K562 (cell line): ENCODE data around the gene CRTC3. TPM values are rescaled to one million over a fixed set of nuclear protein-coding genes. Genes with fewer than 3 reads are reported as not detected.
A peak's percentile ranks its signal among the peaks of the same experiment; 100 is the strongest.

Experiments
- ATAC-seq: fragments of 200-7000 bp; cut with Tn5 transposase; 3 replicates; pipeline ENCODE4 v1.9.1; 2020; ENCODE audit warnings: moderate library complexity
- Bru-seq: library from RNA; stranded (reverse); fragments of 400-500 nt; gene quantifications from one replicate; lab custom pipeline; 2021; lab: Mats Ljungman, UMichigan
- BruChase-seq, 2 experiments: library from RNA; stranded (reverse); fragments of 400-500 nt; gene quantifications; one replicate each; lab custom pipeline; 2021; lab: Mats Ljungman, UMichigan
- BruUV-seq: library from RNA; stranded (reverse); fragments of 400-500 nt; replicated peaks from 2 replicates; lab custom pipeline; 2021; lab: Mats Ljungman, UMichigan
- CTCF ChIA-PET: fragments of 300-600 bp; formaldehyde crosslinking; extraction: SDS; loops from one replicate; lab custom pipeline; 2021; ENCODE audit warnings: low intra/inter-chr PET ratio; lab: Yijun Ruan, JAX
- POLR2A ChIA-PET: fragments of 300-600, 350-650 bp; sonication (Branson Sonifier 250); formaldehyde crosslinking; extraction: SDS; loops from one replicate; lab custom pipeline; 2021; ENCODE audit warnings: antibody characterized with exemption, inconsistent platforms; lab: Yijun Ruan, JAX
- DNase-seq, 4 experiments: peaks; one replicate each; pipeline versions ENCODE4 v3.0.0 to v3.0.0-alpha.2; 2011 to 2018; ENCODE audit warnings: low spot score in 3 of 4, mixed read lengths in 3 of 4; ENCODE audit errors: extremely low read depth in 1 of 4
- FAIRE-seq: peaks from 2 replicates; lab custom pipeline; 2011; peaks lifted over from hg19 to GRCh38; lab: Jason Lieb, UNC
- H2AFZ ChIP-seq: 2 replicates; pipeline ENCODE4 v1.6.0; 2011; ENCODE audit warnings: low read depth, low read length, control low read depth, inconsistent platforms
- H3K27ac ChIP-seq: fragments of 200-600 bp; 3 replicates; pipeline ENCODE4 v1.8.0; 2011; ENCODE audit warnings: low read depth, mild to moderate bottlenecking, control low read depth, inconsistent platforms, low read length, moderate library complexity, mixed read lengths; ENCODE audit errors: extremely low read depth
- H3K27me3 ChIP-seq, 2 experiments: fragments of 300-600 bp in 1 of 2; 2 replicates in 1 of 2; 3 replicates in 1 of 2; pipeline versions ENCODE4 v1.6.0 to v1.8.0; 2011; ENCODE audit warnings: inconsistent platforms in 2 of 2, low read length in 2 of 2, mild to moderate bottlenecking in 1 of 2, mixed read lengths in 1 of 2, moderate library complexity in 1 of 2; ENCODE audit not compliant: control insufficient read depth in 2 of 2, insufficient read depth in 2 of 2
- H3K36me3 ChIP-seq: fragments of 300-600 bp; 3 replicates; pipeline ENCODE4 v1.8.0; 2011; ENCODE audit warnings: mild to moderate bottlenecking, low read length, inconsistent platforms; ENCODE audit not compliant: control insufficient read depth, insufficient read depth
- H3K4me1 ChIP-seq, 2 experiments: fragments of 200-600 bp in 1 of 2; replicated peaks in 1 of 2; 2 replicates in 1 of 2; 3 replicates in 1 of 2; pipeline versions ENCODE4 v1.5.1 to v1.8.0; 2011; ENCODE audit warnings: inconsistent platforms in 2 of 2, low read length in 2 of 2, mild to moderate bottlenecking in 1 of 2, mixed read lengths in 1 of 2, moderate library complexity in 1 of 2; ENCODE audit not compliant: control insufficient read depth in 2 of 2, insufficient read depth in 2 of 2
- H3K4me2 ChIP-seq: 2 replicates; pipeline ENCODE4 v1.6.1; 2011; ENCODE audit warnings: low read length, control low read depth, inconsistent platforms, mixed read lengths; ENCODE audit not compliant: insufficient read depth
- H3K4me3 ChIP-seq: fragments of 200-600 bp; sonication (generic), shearing (Covaris generic); 2 replicates; pipeline ENCODE4 v1.5.1; 2016; ENCODE audit warnings: control low read depth, inconsistent platforms
- H3K79me2 ChIP-seq: fragments of 200-600 bp; 3 replicates; pipeline ENCODE4 v1.8.0; 2011; ENCODE audit warnings: low read length, inconsistent platforms; ENCODE audit not compliant: control insufficient read depth, insufficient read depth
- H3K9ac ChIP-seq, 2 experiments: 2 replicates each; pipeline versions ENCODE4 v1.6.0 to v1.6.1; 2011; ENCODE audit warnings: low read depth in 2 of 2, low read length in 2 of 2, control low read depth in 1 of 2, inconsistent platforms in 1 of 2, mild to moderate bottlenecking in 1 of 2, mixed read lengths in 1 of 2; ENCODE audit not compliant: insufficient read depth in 1 of 2
- H3K9me1 ChIP-seq: one replicate; pipeline ENCODE4 v1.6.0; 2011; ENCODE audit warnings: inconsistent platforms, mild to moderate bottlenecking, low read length, moderate library complexity; ENCODE audit not compliant: control insufficient read depth, insufficient read depth
- H3K9me3 ChIP-seq: replicated peaks from 2 replicates; pipeline ENCODE4 v1.5.1; 2011; ENCODE audit warnings: low read depth, low read length, inconsistent platforms; ENCODE audit not compliant: control insufficient read depth, insufficient read depth
- H4K20me1 ChIP-seq: replicated peaks from 2 replicates; pipeline ENCODE4 v1.6.1; 2011; ENCODE audit warnings: low read length, inconsistent platforms, mixed read lengths; ENCODE audit not compliant: control insufficient read depth, insufficient read depth
- E2F3 ChIP-seq: fragments of 250-450 bp; sonication (Bioruptor Pico); IDR thresholded peaks from 2 replicates; pipeline ENCODE4 v1.4.0; 2020; ENCODE audit warnings: mild to moderate bottlenecking
- REST ChIP-seq, 2 experiments: fragments of 450-650 bp; formaldehyde crosslinking in 1 of 2; IDR thresholded peaks; 2 replicates each; pipeline versions ENCODE4 v1.4.0 to v1.6.1; 2014 to 2020; ENCODE audit warnings: mild to moderate bottlenecking in 2 of 2, borderline replicate concordance in 1 of 2, low read depth in 1 of 2
- ZNF512 ChIP-seq: IDR thresholded peaks from 2 replicates; pipeline ENCODE4 v1.6.1; 2016; ENCODE audit warnings: missing genetic modification characterization, missing compliant biosample characterization
- WGBS: fragments of 100-300 bp; shearing (Covaris generic); methylation state at CpG from one replicate; pipeline ENCODE4 v1.1.6; 2016; ENCODE audit warnings: low coverage, mixed read lengths; ENCODE audit not compliant: insufficient coverage; ENCODE audit errors: missing lambda C conversion rate; 5-methylcytosine and 5-hydroxymethylcytosine counted together
- in situ Hi-C: fragments of 300-500 bp; cut with MboI; formaldehyde crosslinking; loops from 4 replicates; pipeline ENCODE4 v1.15.0; 2018; ENCODE audit warnings: inconsistent platforms, mixed read lengths
- intact Hi-C: fragments of 100-400 bp; cut with micrococcal nuclease; formaldehyde crosslinking; loops from 2 replicates; pipeline ENCODE4 v1.14.2; 2022
- long read RNA-seq, 3 experiments: library from polyadenylated mRNA in 2 of 3; library from RNA in 1 of 3; unstranded in 2 of 3; stranded (forward) in 1 of 3; transcript quantifications; one replicate each; pipeline ENCODE4 v2.0.0, GENCODE V29; 2019 to 2022
- polyA minus RNA-seq, 3 experiments: library from RNA; depleted of rRNA, polyadenylated mRNA; stranded (reverse); fragments of >200 nt; gene quantifications; 2 replicates each; pipeline ENCODE4 v1.2.3, GENCODE V29; 2011
- polyA plus RNA-seq, 8 experiments: library from polyadenylated mRNA; depleted of rRNA in 4 of 8; stranded (reverse) in 5 of 8; unstranded in 3 of 8; fragments of >200 nt; fragmentation: Nextera tagmentation in 2 of 8; fragmentation: Illumina TruSeq in 1 of 8; extraction: Ambion mirVana in 2 of 8; extraction: Trizol in 1 of 8; gene quantifications; 2 replicates each; pipeline versions ENCODE4 v1.2.1 to v1.2.3, GENCODE V29; 2011 to 2014; ENCODE audit warnings: inconsistent platforms in 1 of 8, missing spikeins in 1 of 8
- total RNA-seq, 7 experiments: library from RNA; depleted of rRNA in 6 of 7; stranded (reverse); fragments of >200 nt in 6 of 7; fragmentation: Illumina TruSeq in 2 of 7; extraction: Trizol in 2 of 7; gene quantifications; 2 replicates each; pipeline versions ENCODE4 v1.2.1 to v1.2.3, GENCODE V29; 2011 to 2021; ENCODE audit warnings: low replicate concordance in 1 of 7

Gene CRTC3
- total RNA-seq (2011; cell fraction: chromatin; rRNA removed; ENCODE audit: low replicate concordance), result 42.0 and 91.0 TPM in 2 replicates
- total RNA-seq (2011; cell fraction: nucleolus; rRNA removed), result 25.7 and 27.0 TPM in 2 replicates
- total RNA-seq (2011; cell fraction: nucleoplasm; rRNA removed), result 50.7 and 99.0 TPM in 2 replicates
- total RNA-seq (2014; rRNA removed) (7.5 and 9.1 TPM in 2 replicates), total RNA-seq (2014; rRNA removed; fragmentation: Illumina TruSeq; extraction: Trizol) (9.4 and 10.0 TPM in 2 replicates), total RNA-seq (2015; rRNA removed; fragmentation: Illumina TruSeq; extraction: Trizol) (11.3 and 11.6 TPM in 2 replicates), total RNA-seq (2021) (18.5 and 19.0 TPM in 2 replicates), polyA plus RNA-seq (2011; rRNA removed) (14.1 and 17.2 TPM in 2 replicates), polyA plus RNA-seq (2014; fragmentation: Illumina TruSeq; extraction: Trizol) (12.7 and 13.8 TPM in 2 replicates), polyA plus RNA-seq (2014; fragmentation: Nextera tagmentation; extraction: Ambion mirVana) (1 to 10 TPM; 1.2 to 2.1 TPM), polyA plus RNA-seq (2014; rRNA removed) (9.1 and 11.7 TPM in 2 replicates), polyA minus RNA-seq (2011; rRNA and poly(A)+ RNA removed) (21.2 and 24.0 TPM in 2 replicates), Bru-seq, nascent RNA (percentile 70 among the genes with signal in this experiment), BruChase-seq, experiment 1, labeled RNA remaining after a 2-hour chase (percentile 79 among the genes with signal in this experiment), BruChase-seq, experiment 2, labeled RNA remaining after a 6-hour chase (percentile 78 among the genes with signal in this experiment)
- 8.3 and 11.0 TPM in 2 replicates for polyA plus RNA-seq (2011; cell fraction: cytosol; rRNA removed)
- polyA plus RNA-seq (2011; cell fraction: nucleus; rRNA removed), result 17.7 and 22.6 TPM in 2 replicates
- polyA plus RNA-seq (2012), result 12.6 and 15.1 TPM in 2 replicates
- 10.8 and 14.3 TPM in 2 replicates for polyA minus RNA-seq (2011; cell fraction: cytosol; rRNA and poly(A)+ RNA removed)
- 14.9 and 20.8 TPM in 2 replicates for polyA minus RNA-seq (2011; cell fraction: nucleus; rRNA and poly(A)+ RNA removed)
- long read RNA-seq, experiment 1, partial matches to known transcripts, result 39 of 46 reads
- long read RNA-seq, experiment 1, other reads (novel, unspliced or antisense), result 6 of 46 reads
- long read RNA-seq, experiment 2, full-length matches to known transcripts, result 5 of 23 reads
- long read RNA-seq, experiment 2, partial matches to known transcripts, result 3 of 23 reads
- long read RNA-seq, experiment 2, other reads (novel, unspliced or antisense), result 15 of 23 reads
- long read RNA-seq, experiment 3, partial matches to known transcripts, result 4 of 6 reads
- long read RNA-seq, experiment 3, other reads (novel, unspliced or antisense), result 2 of 6 reads

- Histone ChIP-seq H3K36me3 (no peaks in the 10 kb centered on the region), H3K79me2 (peaks cover 42% of the 10 kb centered on the region), H4K20me1 (peaks cover 14% of the 10 kb centered on the region; the same call in 1 of the 2 replicates), H3K9ac (peak within 1 kb of the TSS; percentile 73 to 98), H3K9me3 (no peaks in the 10 kb centered on the region), H3K4me2 (peak within 1 kb of the TSS; percentile 70), H2AFZ (peak within 1 kb of the TSS; percentile 98), H3K27me3 (no peaks in the 10 kb centered on the region), H3K4me1 (peaks cover 4 to 25% of the 10 kb centered on the region in 2 experiments; a peak in 3 of 5 replicates), H3K4me3 (peak within 1 kb of the TSS; percentile 65), H3K9me1 (no peaks in the 10 kb centered on the region), H3K27ac (peak within 1 kb of the TSS; percentile 86)
- DNase-seq, result peak; percentile 64 to 93 (median 90)
- TSS peak; percentile 50 for BruUV-seq
- ChIA-PET CTCF (interaction anchor here (0.6 kb wide), 1 partner anchor 184 kb away, joined by 3 read pairs; no protein-coding TSS in a partner anchor), POLR2A (interaction anchor here (0.5 to 3.1 kb wide), 6 partner anchors 9 to 1621 kb away, joined by 3 to 27 read pairs (median 6); no protein-coding TSS in a partner anchor)
- peak; percentile 90 for ATAC-seq
- WGBS, result 7% methylated on average over 67 of the region's 104 CpGs
- no peak for FAIRE-seq
- in situ Hi-C loops (no loop called here), intact Hi-C loops (loop anchor here (5.0 kb wide), 1 partner anchor 68 kb away; no protein-coding TSS in a partner anchor)
- no peak for TF ChIP-seq E2F3 (CRISPR knock-in tag)
- TF ChIP-seq ZNF512 (tag), result no peak
- no peak for TF ChIP-seq REST (IDR thresholded peaks at IDR 0.05; ENCODE audit: borderline replicate concordance)
- TF ChIP-seq REST (CRISPR knock-in tag; IDR thresholded peaks at IDR 0.05; ENCODE audit: low read depth), result no peak
Observed at GRCh38 chr15:90529371-90530249, at the start of gene CRTC3. Gene CRTC3 (plus strand): TSS chr15:90529923. CDS start chr15:90530072, 149 bp downstream.
